Nephron progenitor cell (in vitro differentiated cells): ENCODE data around the gene NF1.

Experiments used
- DNase-seq: peaks from one replicate; pipeline ENCODE4 v3.0.0; 2021
- H3K27ac Mint-ChIP-seq: 2 replicates; pipeline ENCODE4 v1.8.0; 2021; ENCODE audit warnings: mild to moderate bottlenecking, moderate library complexity, mixed read lengths
- H3K27me3 Mint-ChIP-seq: 2 replicates; pipeline ENCODE4 v1.8.0; 2021; ENCODE audit warnings: mild to moderate bottlenecking, low read depth, mixed read lengths; ENCODE audit not compliant: poor library complexity
- H3K36me3 Mint-ChIP-seq: 2 replicates; pipeline ENCODE4 v1.8.0; 2021; ENCODE audit warnings: low read depth, mixed read lengths
- H3K4me1 Mint-ChIP-seq: 2 replicates; pipeline ENCODE4 v1.8.0; 2021; ENCODE audit warnings: mixed read lengths
- H3K4me3 Mint-ChIP-seq: 2 replicates; pipeline ENCODE4 v1.8.0; 2021; ENCODE audit warnings: mild to moderate bottlenecking, moderate library complexity, mixed read lengths
- H3K9me3 Mint-ChIP-seq: 2 replicates; pipeline ENCODE4 v1.8.0; 2021; ENCODE audit warnings: mild to moderate bottlenecking, moderate library complexity, mixed read lengths
- TF ChIP-seq, protein P1 (sequence below): fragments of 200-600 bp; sonication (generic); IDR thresholded peaks from 2 replicates; pipeline ENCODE4 v1.5.0; 2021; ENCODE audit warnings: antibody characterized with exemption

Gene NF1

DNA sequence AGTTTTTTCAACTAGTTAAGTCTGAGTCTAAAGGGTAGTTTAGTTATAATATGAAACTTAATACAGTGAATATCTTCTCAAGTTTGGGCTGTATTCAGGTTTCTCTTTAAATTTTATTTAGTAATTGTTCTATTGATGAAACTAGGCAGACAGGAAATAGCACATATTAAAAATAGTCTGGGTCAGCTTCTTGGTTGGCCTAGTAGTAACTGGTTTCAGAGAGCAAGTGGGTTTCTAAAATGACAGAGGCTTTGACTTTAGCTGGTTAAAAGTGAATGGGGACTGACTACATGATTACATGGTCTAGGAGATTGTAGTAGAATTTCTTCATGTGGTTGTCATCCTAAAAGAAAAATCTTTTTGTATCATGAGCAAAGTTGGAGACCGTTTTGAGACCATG is 155.5 kb downstream of the NF1 start:
- Mint-ChIP-seq H3K27ac (no peak overlapping the region), H3K27me3 (no peaks in the 10 kb centered on the region), H3K36me3 (peaks cover 45% of the 10 kb centered on the region), H3K9me3 (no peaks in the 10 kb centered on the region), H3K4me1 (peaks cover 12% of the 10 kb centered on the region), H3K4me3 (no peak overlapping the region)
- TF ChIP-seq, protein P1, sequence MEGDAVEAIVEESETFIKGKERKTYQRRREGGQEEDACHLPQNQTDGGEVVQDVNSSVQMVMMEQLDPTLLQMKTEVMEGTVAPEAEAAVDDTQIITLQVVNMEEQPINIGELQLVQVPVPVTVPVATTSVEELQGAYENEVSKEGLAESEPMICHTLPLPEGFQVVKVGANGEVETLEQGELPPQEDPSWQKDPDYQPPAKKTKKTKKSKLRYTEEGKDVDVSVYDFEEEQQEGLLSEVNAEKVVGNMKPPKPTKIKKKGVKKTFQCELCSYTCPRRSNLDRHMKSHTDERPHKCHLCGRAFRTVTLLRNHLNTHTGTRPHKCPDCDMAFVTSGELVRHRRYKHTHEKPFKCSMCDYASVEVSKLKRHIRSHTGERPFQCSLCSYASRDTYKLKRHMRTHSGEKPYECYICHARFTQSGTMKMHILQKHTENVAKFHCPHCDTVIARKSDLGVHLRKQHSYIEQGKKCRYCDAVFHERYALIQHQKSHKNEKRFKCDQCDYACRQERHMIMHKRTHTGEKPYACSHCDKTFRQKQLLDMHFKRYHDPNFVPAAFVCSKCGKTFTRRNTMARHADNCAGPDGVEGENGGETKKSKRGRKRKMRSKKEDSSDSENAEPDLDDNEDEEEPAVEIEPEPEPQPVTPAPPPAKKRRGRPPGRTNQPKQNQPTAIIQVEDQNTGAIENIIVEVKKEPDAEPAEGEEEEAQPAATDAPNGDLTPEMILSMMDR = no peak
- DNase-seq = no peak

- Mint-ChIP-seq H3K4me3 (no peak overlapping the region), H3K4me1 (peaks cover 12% of the 10 kb centered on the region), H3K36me3 (peaks cover 33% of the 10 kb centered on the region), H3K27me3 (no peaks in the 10 kb centered on the region), H3K9me3 (no peaks in the 10 kb centered on the region), H3K27ac (peak overlapping the region; percentile 27)
- no peak for DNase-seq
- TF ChIP-seq, protein P1 = no peak
These were observed 156.6 kb downstream of the NF1 start for GRCh38 chr17:31251105-31251969.

DNA sequence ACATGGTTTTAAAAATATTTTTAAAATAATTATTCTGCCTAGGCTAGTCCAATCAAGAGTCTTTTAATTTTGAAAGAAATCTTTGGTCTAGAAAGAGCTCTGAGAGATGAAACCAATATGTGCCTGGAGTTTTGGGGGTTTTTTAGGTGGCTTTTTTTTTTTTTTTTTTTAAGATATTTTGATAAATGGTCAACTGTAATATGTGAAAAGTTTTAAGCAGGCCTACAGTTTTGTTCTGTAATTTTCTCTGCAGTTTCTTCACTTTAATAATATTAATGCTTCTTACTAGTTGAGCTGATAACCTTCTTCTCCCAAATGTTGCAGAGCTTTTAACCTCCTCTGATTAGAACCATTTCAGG is 157.2 kb downstream of the NF1 start:
- peaks cover 12% of the 10 kb centered on the region for H3K4me1 Mint-ChIP-seq
- TF ChIP-seq, protein P1 = no peak
- DNase-seq = no peak
- H3K9me3 Mint-ChIP-seq = no peaks in the 10 kb centered on the region
- H3K27me3 Mint-ChIP-seq = no peaks in the 10 kb centered on the region
- no peak overlapping the region for H3K4me3 Mint-ChIP-seq
- H3K36me3 Mint-ChIP-seq = peaks cover 28% of the 10 kb centered on the region
- no peak overlapping the region for H3K27ac Mint-ChIP-seq

DNA sequence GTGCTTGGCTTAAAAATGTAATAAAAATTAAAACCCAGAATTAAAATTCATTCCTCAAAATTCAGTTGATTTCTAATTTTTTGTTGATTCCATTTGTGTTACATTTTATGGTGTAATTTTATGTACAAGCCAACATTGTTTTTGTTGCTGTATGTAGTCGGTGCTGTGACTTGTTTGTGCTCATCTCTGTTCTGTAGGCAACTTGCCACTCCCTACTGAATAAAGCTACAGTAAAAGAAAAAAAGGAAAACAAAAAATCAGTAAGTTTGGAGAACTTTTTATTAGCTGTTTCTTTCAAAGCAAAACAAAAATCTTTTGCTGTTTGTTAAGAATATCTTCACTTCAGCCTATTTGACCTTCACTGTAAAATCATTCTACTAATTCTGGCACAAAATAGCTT is 158.0 kb downstream of the NF1 start:
- TF ChIP-seq, protein P1 = no peak
- no peak for DNase-seq
- Mint-ChIP-seq H3K9me3 (no peaks in the 10 kb centered on the region), H3K27ac (no peak overlapping the region), H3K4me1 (peaks cover 12% of the 10 kb centered on the region), H3K4me3 (no peak overlapping the region), H3K27me3 (no peaks in the 10 kb centered on the region), H3K36me3 (peaks cover 23% of the 10 kb centered on the region)

DNA sequence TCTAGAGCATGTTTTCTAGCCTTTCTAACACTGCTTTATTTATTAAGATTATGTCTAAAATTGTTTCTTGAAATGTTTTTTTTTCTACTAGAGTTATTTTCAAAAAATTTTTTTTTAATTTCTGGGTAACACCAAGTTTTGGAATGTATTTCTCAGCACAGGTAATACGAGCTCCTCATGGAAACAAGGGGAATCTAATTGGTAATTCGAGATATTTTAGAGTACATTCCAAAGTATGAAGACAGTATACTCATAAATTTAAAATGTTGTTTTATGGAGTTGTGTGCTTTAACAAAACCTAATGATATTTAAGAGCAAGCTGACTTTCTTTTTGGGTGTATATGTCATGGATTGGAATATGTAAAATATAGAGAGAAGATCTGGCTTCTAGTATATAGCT is 159.9 kb downstream of the NF1 start:
- Mint-ChIP-seq H3K36me3 (peaks cover 8% of the 10 kb centered on the region), H3K4me1 (peaks cover 12% of the 10 kb centered on the region), H3K4me3 (no peak overlapping the region), H3K27me3 (no peaks in the 10 kb centered on the region), H3K9me3 (no peaks in the 10 kb centered on the region), H3K27ac (no peak overlapping the region)
- DNase-seq = no peak
- TF ChIP-seq, protein P1 = no peak

GRCh38 chr17:31256936-31257335 is 162.2 kb downstream of the NF1 start:
- no peak overlapping the region for H3K27ac Mint-ChIP-seq
- H3K9me3 Mint-ChIP-seq = no peaks in the 10 kb centered on the region
- H3K36me3 Mint-ChIP-seq = peaks cover 21% of the 10 kb centered on the region
- no peaks in the 10 kb centered on the region for H3K4me1 Mint-ChIP-seq
- TF ChIP-seq, protein P1 = no peak
- no peak for DNase-seq
- H3K27me3 Mint-ChIP-seq = peaks cover 3% of the 10 kb centered on the region
- no peak overlapping the region for H3K4me3 Mint-ChIP-seq
